GM19023 (cell line): Measurements from ENCODE around the gene TRIM47.
"Not testable (repeated sequence)": the region's sequence is repeated elsewhere in the genome, so short reads cannot be mapped to it uniquely, and the experiment has no call there.

Experiments used
- ATAC-seq: cut with Tn5 transposase; IDR thresholded peaks from one replicate; pipeline ENCODE4 v1.9.1; 2021; ENCODE audit warnings: mild to moderate bottlenecking, moderate library complexity; ENCODE audit not compliant: unreplicated experiment

The TRIM47 gene

GRCh38 chr17:75892556-75893224, 14.3 kb upstream of the TRIM47 start:
- no peak for ATAC-seq

GRCh38 chr17:75891605-75892555, 13.5 kb upstream of the TRIM47 start:
- ATAC-seq: no peak

- no peak for ATAC-seq
Measured at GRCh38 chr17:75891022-75891604, 12.7 kb upstream of the TRIM47 start.

GRCh38 chr17:75889454-75889853, 11.1 kb upstream of the TRIM47 start:
- ATAC-seq: no peak

- no peak for ATAC-seq
Measured at GRCh38 chr17:75888484-75888883, 10.1 kb upstream of the TRIM47 start.

GRCh38 chr17:75885860-75886259, 7.5 kb upstream of the TRIM47 start:
- not testable (repeated sequence) for ATAC-seq

- ATAC-seq: no peak
Measured at GRCh38 chr17:75885431-75885830, 7.0 kb upstream of the TRIM47 start.

GRCh38 chr17:75881678-75882454, 3.5 kb upstream of the TRIM47 start:
- no peak for ATAC-seq

- ATAC-seq: no peak
Measured at GRCh38 chr17:75880266-75880665, 1.9 kb upstream of the TRIM47 start.

GRCh38 chr17:75877752-75878173, 618 bp downstream of the TRIM47 start:
- ATAC-seq: no peak

GRCh38 chr17:75876938-75877751, 1.2 kb downstream of the TRIM47 start:
- no peak for ATAC-seq

GRCh38 chr17:75876190-75876937, 2.0 kb downstream of the TRIM47 start:
- ATAC-seq: no peak

GRCh38 chr17:75875940-75876189, 2.5 kb downstream of the TRIM47 start:
- no peak for ATAC-seq

GRCh38 chr17:75875182-75875939, 3.0 kb downstream of the TRIM47 start:
- no peak for ATAC-seq

GRCh38 chr17:75874323-75875181, 3.8 kb downstream of the TRIM47 start:
- no peak for ATAC-seq

GRCh38 chr17:75873587-75874322, 4.6 kb downstream of the TRIM47 start:
- no peak for ATAC-seq
